Endothelial cell of umbilical vein (primary cell): ENCODE measurements around the gene ARPP19.
"Not testable (repeated sequence)": the region's sequence is repeated elsewhere in the genome, so short reads cannot be mapped to it uniquely, and the experiment has no call there.

Source experiments
- EZH2 ChIP-seq: IDR thresholded peaks from 2 replicates; pipeline ENCODE4 v1.6.1; 2012; ENCODE audit warnings: borderline replicate concordance, low read depth, mild to moderate bottlenecking, moderate library complexity, low read length, inconsistent platforms; ENCODE audit not compliant: severe bottlenecking
- MAX ChIP-seq: IDR thresholded peaks from 2 replicates; pipeline ENCODE4 v1.6.1; 2011; ENCODE audit not compliant: insufficient read depth, insufficient read length
- MYC ChIP-seq: IDR thresholded peaks from one replicate; pipeline ENCODE4 v1.6.1; 2011; ENCODE audit warnings: mild to moderate bottlenecking, low read depth, low read length
- POLR2A ChIP-seq: IDR thresholded peaks from 2 replicates; pipeline ENCODE4 v1.6.1; 2012; ENCODE audit warnings: low read depth, mild to moderate bottlenecking, control low read depth, low read length
- POLR2AphosphoS5 ChIP-seq: IDR thresholded peaks from 2 replicates; pipeline ENCODE4 v1.6.1; 2012; ENCODE audit warnings: low read depth, mild to moderate bottlenecking, control low read depth, low read length, moderate library complexity; ENCODE audit not compliant: insufficient read depth
- TF ChIP-seq, protein P1 (sequence below), 2 donors: IDR thresholded peaks; 1 replicate in 1 of 2; 2 replicates in 1 of 2; pipeline ENCODE4 v1.5.1; 2011; ENCODE audit warnings: low read length in 2 of 2, mild to moderate bottlenecking in 2 of 2, moderate library complexity in 2 of 2, control low read depth in 1 of 2, inconsistent platforms in 1 of 2, low read depth in 1 of 2; ENCODE audit not compliant: insufficient read depth in 1 of 2; ENCODE audit errors: extremely low read depth in 1 of 2

GRCh38 chr15:52565417-52566358 lies 3.1 kb downstream of the ARPP19 start:
- TF ChIP-seq, protein P1, sequence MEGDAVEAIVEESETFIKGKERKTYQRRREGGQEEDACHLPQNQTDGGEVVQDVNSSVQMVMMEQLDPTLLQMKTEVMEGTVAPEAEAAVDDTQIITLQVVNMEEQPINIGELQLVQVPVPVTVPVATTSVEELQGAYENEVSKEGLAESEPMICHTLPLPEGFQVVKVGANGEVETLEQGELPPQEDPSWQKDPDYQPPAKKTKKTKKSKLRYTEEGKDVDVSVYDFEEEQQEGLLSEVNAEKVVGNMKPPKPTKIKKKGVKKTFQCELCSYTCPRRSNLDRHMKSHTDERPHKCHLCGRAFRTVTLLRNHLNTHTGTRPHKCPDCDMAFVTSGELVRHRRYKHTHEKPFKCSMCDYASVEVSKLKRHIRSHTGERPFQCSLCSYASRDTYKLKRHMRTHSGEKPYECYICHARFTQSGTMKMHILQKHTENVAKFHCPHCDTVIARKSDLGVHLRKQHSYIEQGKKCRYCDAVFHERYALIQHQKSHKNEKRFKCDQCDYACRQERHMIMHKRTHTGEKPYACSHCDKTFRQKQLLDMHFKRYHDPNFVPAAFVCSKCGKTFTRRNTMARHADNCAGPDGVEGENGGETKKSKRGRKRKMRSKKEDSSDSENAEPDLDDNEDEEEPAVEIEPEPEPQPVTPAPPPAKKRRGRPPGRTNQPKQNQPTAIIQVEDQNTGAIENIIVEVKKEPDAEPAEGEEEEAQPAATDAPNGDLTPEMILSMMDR (IDR thresholded peaks at IDR 0.05; ENCODE audit: extremely low read depth in 1 of 2, insufficient read depth in 1 of 2, low read depth in 1 of 2, low read length in 2 of 2), result not testable (repeated sequence)
- not testable (repeated sequence) for TF ChIP-seq MYC, POLR2AphosphoS5, MAX, POLR2A, EZH2
